A549 (cell line): ENCODE data around the gene PARM1. TPM values are rescaled to one million over a fixed set of nuclear protein-coding genes. Genes with fewer than 3 reads are reported as not detected.

Experiments used
- ATAC-seq, 2 experiments: fragments of 200-7000 bp in 1 of 2; fragments of >200 bp in 1 of 2; cut with Nextera tagmentation in 1 of 2; cut with Tn5 transposase in 1 of 2; 3 replicates each; pipeline versions ENCODE4 v1.8.0 to v1.9.1; 2018 to 2020; ENCODE audit warnings: mild to moderate bottlenecking in 1 of 2, moderate library complexity in 1 of 2
- CTCF ChIA-PET: fragments of 300-600 bp; sonication (Branson Sonifier 250); formaldehyde crosslinking; extraction: SDS; loops from one replicate; lab custom pipeline; 2021; ENCODE audit warnings: antibody characterized with exemption, inconsistent platforms; lab: Yijun Ruan, JAX
- POLR2A ChIA-PET: fragments of 350-600 bp; formaldehyde crosslinking; extraction: SDS; loops from one replicate; lab custom pipeline; 2021; ENCODE audit warnings: antibody characterized with exemption, inconsistent platforms; lab: Yijun Ruan, JAX
- DNase-seq, 2 experiments: peaks; one replicate each; pipeline versions ENCODE4 v3.0.0 to v3.0.0-alpha.2; 2011 to 2016; ENCODE audit warnings: low read depth in 1 of 2, low spot score in 1 of 2
- FAIRE-seq: peaks from 2 replicates; lab custom pipeline; 2011; peaks lifted over from hg19 to GRCh38; lab: Jason Lieb, UNC
- H3K27ac ChIP-seq, 2 experiments: fragments of >200 bp; sonication (Bioruptor Twin); formaldehyde crosslinking; 3 replicates each; pipeline ENCODE4 v1.5.1; 2016 to 2017
- H3K4me1 ChIP-seq: fragments of >200 bp; sonication (Bioruptor Twin); formaldehyde crosslinking; 3 replicates; pipeline ENCODE4 v1.6.1; 2016
- H3K4me2 ChIP-seq: fragments of >200 bp; sonication (Bioruptor Twin); formaldehyde crosslinking; 3 replicates; pipeline ENCODE4 v1.6.1; 2016
- H3K4me3 ChIP-seq: fragments of >200 bp; sonication (Bioruptor Twin); formaldehyde crosslinking; 3 replicates; pipeline ENCODE4 v1.5.1; 2016
- H3K9me3 ChIP-seq: fragments of >200 bp; sonication (Bioruptor Twin); formaldehyde crosslinking; 3 replicates; pipeline ENCODE4 v1.6.1; 2016
- CHD2 ChIP-seq: fragments of 150-350 bp; IDR thresholded peaks from 2 replicates; pipeline ENCODE4 v1.6.1; 2014; ENCODE audit warnings: low read length; ENCODE audit not compliant: partially characterized antibody
- CHD4 ChIP-seq: fragments of 200-600 bp; sonication (generic); IDR thresholded peaks from 2 replicates; pipeline ENCODE4 v1.6.1; 2016; ENCODE audit warnings: antibody characterized with exemption, mild to moderate bottlenecking, borderline replicate concordance
- CTCF ChIP-seq: fragments of >200 bp; sonication (Bioruptor Twin); formaldehyde crosslinking; IDR thresholded peaks from 3 replicates; pipeline ENCODE4 v1.5.1; 2016
- EHF ChIP-seq: fragments of 250-450 bp; sonication (Bioruptor Pico); IDR thresholded peaks from 2 replicates; pipeline ENCODE4 v1.5.0; 2020; ENCODE audit warnings: mild to moderate bottlenecking
- EP300 ChIP-seq, 2 experiments: fragments of >200 bp; sonication (Bioruptor Twin); formaldehyde crosslinking; IDR thresholded peaks; 2 replicates in 1 of 2; 3 replicates in 1 of 2; pipeline ENCODE4 v1.6.1; 2016 to 2017
- ESRRA ChIP-seq: fragments of 150-350 bp; IDR thresholded peaks from 2 replicates; pipeline ENCODE4 v1.6.1; 2014; ENCODE audit warnings: mild to moderate bottlenecking, low read length, borderline replicate concordance
- GATA3 ChIP-seq: IDR thresholded peaks from 2 replicates; pipeline ENCODE4 v1.6.1; 2012; ENCODE audit warnings: borderline replicate concordance
- HDAC2 ChIP-seq: fragments of 200-600 bp; sonication (generic); IDR thresholded peaks from 2 replicates; pipeline ENCODE4 v1.6.1; 2016
- HEYL ChIP-seq: fragments of 250-450 bp; sonication (Bioruptor Pico); IDR thresholded peaks from 2 replicates; pipeline ENCODE4 v1.8.0; 2021; ENCODE audit warnings: mild to moderate bottlenecking, moderate library complexity
- HOXA7 ChIP-seq: fragments of 250-450 bp; sonication (Bioruptor Pico); IDR thresholded peaks from 2 replicates; pipeline ENCODE4 v1.5.0; 2020; ENCODE audit warnings: mild to moderate bottlenecking, moderate library complexity
- HOXB5 ChIP-seq: fragments of 250-450 bp; sonication (Bioruptor Pico); IDR thresholded peaks from 2 replicates; pipeline ENCODE4 v1.5.0; 2020; ENCODE audit warnings: mild to moderate bottlenecking, moderate library complexity
- KDM1A ChIP-seq: fragments of 200-600 bp; sonication (generic); IDR thresholded peaks from 2 replicates; pipeline ENCODE4 v1.6.1; 2016; ENCODE audit warnings: low read depth, mild to moderate bottlenecking
- MAZ ChIP-seq: fragments of 150-350 bp; IDR thresholded peaks from 2 replicates; pipeline ENCODE4 v1.6.1; 2014; ENCODE audit warnings: antibody characterized with exemption, low read depth, low read length, borderline replicate concordance
- NFE2L2 ChIP-seq: fragments of 150-350 bp; conservative IDR thresholded peaks from 2 replicates; pipeline ENCODE4 v1.6.1; 2014; ENCODE audit warnings: low read length
- NPAS2 ChIP-seq: fragments of 250-450 bp; sonication (Bioruptor Pico); IDR thresholded peaks from 2 replicates; pipeline ENCODE4 v1.8.0; 2022; ENCODE audit warnings: mild to moderate bottlenecking, moderate library complexity, borderline replicate concordance
- POLR2A ChIP-seq: IDR thresholded peaks from 2 replicates; pipeline ENCODE4 v1.6.1; 2012; ENCODE audit warnings: mild to moderate bottlenecking, low read length
- POLR2AphosphoS2 ChIP-seq: conservative IDR thresholded peaks from 2 replicates; pipeline ENCODE4 v1.6.1; 2012; ENCODE audit warnings: low read length, improper control_type of control experiment, inconsistent platforms
- RAD21 ChIP-seq, 2 experiments: fragments of >200 bp in 1 of 2; sonication (Bioruptor Twin) in 1 of 2; formaldehyde crosslinking in 1 of 2; IDR thresholded peaks in 1 of 2; conservative IDR thresholded peaks in 1 of 2; 2 replicates in 1 of 2; 3 replicates in 1 of 2; pipeline ENCODE4 v1.6.1; 2012 to 2018; ENCODE audit warnings: inconsistent platforms in 1 of 2
- RARB ChIP-seq: fragments of 250-450 bp; sonication (Bioruptor Pico); IDR thresholded peaks from 2 replicates; pipeline ENCODE4 v1.8.0; 2021; ENCODE audit warnings: mild to moderate bottlenecking, moderate library complexity
- REST ChIP-seq: fragments of 200-600 bp; sonication (generic); IDR thresholded peaks from 2 replicates; pipeline ENCODE4 v1.6.1; 2016; ENCODE audit warnings: antibody characterized with exemption, mild to moderate bottlenecking, moderate library complexity
- RNF2 ChIP-seq: fragments of 200-600 bp; sonication (generic); IDR thresholded peaks from 2 replicates; pipeline ENCODE4 v1.6.1; 2016; ENCODE audit warnings: low read depth, mild to moderate bottlenecking, antibody characterized with exemption, moderate library complexity, borderline replicate concordance
- SMC3 ChIP-seq: fragments of >200 bp; sonication (Bioruptor Twin); formaldehyde crosslinking; IDR thresholded peaks from 3 replicates; pipeline ENCODE4 v1.6.1; 2018; ENCODE audit warnings: inconsistent platforms
- SREBF2 ChIP-seq: fragments of 450-650 bp; IDR thresholded peaks from 2 replicates; pipeline ENCODE4 v1.6.1; 2014; ENCODE audit warnings: mild to moderate bottlenecking, moderate library complexity
- TFCP2L1 ChIP-seq: fragments of 250-450 bp; sonication (Bioruptor Pico); IDR thresholded peaks from 2 replicates; pipeline ENCODE4 v1.5.0; 2021; ENCODE audit warnings: mild to moderate bottlenecking
- ZC3H11A ChIP-seq: fragments of 450-650 bp; IDR thresholded peaks from 2 replicates; pipeline ENCODE4 v1.6.1; 2014; ENCODE audit warnings: antibody characterized with exemption, mild to moderate bottlenecking
- ZNF302 ChIP-seq: fragments of 250-450 bp; sonication (Bioruptor Pico); IDR thresholded peaks from 2 replicates; pipeline ENCODE4 v1.9.0; 2021; ENCODE audit warnings: inconsistent platforms, mild to moderate bottlenecking, moderate library complexity
- ZSCAN20 ChIP-seq: fragments of 250-450 bp; sonication (Bioruptor Pico); IDR thresholded peaks from 2 replicates; pipeline ENCODE4 v1.8.0; 2022; ENCODE audit warnings: mild to moderate bottlenecking, moderate library complexity
- WGBS: methylation state at CpG from one replicate; pipeline ENCODE4 v1.1.6; 2017; ENCODE audit errors: missing lambda C conversion rate; 5-methylcytosine and 5-hydroxymethylcytosine counted together
- polyA plus RNA-seq, 4 experiments: library from polyadenylated mRNA; depleted of rRNA in 3 of 4; stranded (reverse); fragments of >200 nt; fragmentation: RNase III in 1 of 4; extraction: RNeasy Plus Mini Kit Qiagen cat#74134 plus additional on column Dnase treatment in 1 of 4; gene quantifications; 2 replicates in 3 of 4; 3 replicates in 1 of 4; pipeline ENCODE4 v1.2.3, GENCODE V29; 2011 to 2017
- TF ChIP-seq, protein P1 (sequence below): IDR thresholded peaks from 2 replicates; pipeline ENCODE4 v1.6.1; 2012
- TF ChIP-seq, protein P2 (sequence below): IDR thresholded peaks from 2 replicates; pipeline ENCODE4 v1.6.1; 2012; ENCODE audit warnings: low read depth, borderline replicate concordance

The PARM1 gene
- polyA plus RNA-seq, 2 of the 4 experiments (the other 2 are of a cell fraction) = 0.37 to 2.5 TPM

- no peak for DNase-seq
- ChIA-PET POLR2A (no interaction called here), CTCF (no interaction called here)
- FAIRE-seq = no peak
- no peak overlapping the region for H3K4me2 ChIP-seq
- ATAC-seq = no peak
- no peaks in the 10 kb centered on the region for H3K9me3 ChIP-seq
- TF ChIP-seq POLR2A (no peak), ZC3H11A (no peak), NPAS2 (CRISPR knock-in tag) (no peak), CTCF (no peak), EHF (CRISPR knock-in tag) (no peak), SMC3 (no peak), ESRRA (no peak), ZSCAN20 (CRISPR knock-in tag) (no peak), EP300 (IDR thresholded peaks at IDR 0.05) (no peak), NFE2L2 (no peak), RAD21 (conservative IDR thresholded peaks at IDR 0.05 in 1 of 2, IDR thresholded peaks at IDR 0.05 in 1 of 2) (no peak), HOXA7 (CRISPR knock-in tag) (no peak), RARB (CRISPR knock-in tag) (no peak), ZNF302 (CRISPR knock-in tag) (no peak), SREBF2 (no peak)
- TF ChIP-seq, protein P1, sequence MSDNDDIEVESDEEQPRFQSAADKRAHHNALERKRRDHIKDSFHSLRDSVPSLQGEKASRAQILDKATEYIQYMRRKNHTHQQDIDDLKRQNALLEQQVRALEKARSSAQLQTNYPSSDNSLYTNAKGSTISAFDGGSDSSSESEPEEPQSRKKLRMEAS = no peak
- 75% methylated on average over 1 of the region's 1 CpG for WGBS
- no peak overlapping the region for H3K4me3 ChIP-seq
- H3K4me1 ChIP-seq = no peaks in the 10 kb centered on the region
- H3K27ac ChIP-seq = no peak overlapping the region
Observed at GRCh38 chr4:75081561-75081960, 148.6 kb downstream of the PARM1 start.

- no peak for FAIRE-seq
Observed at GRCh38 chr4:75087416-75087815, 154.5 kb downstream of the PARM1 start.

GRCh38 chr4:75087865-75088264, 154.9 kb downstream of the PARM1 start:
- POLR2A ChIA-PET = no interaction called here
- TF ChIP-seq TFCP2L1 (CRISPR knock-in tag) = no peak
- TF ChIP-seq HDAC2 = no peak
- TF ChIP-seq REST = no peak
- TF ChIP-seq, protein P1 = no peak
- no peak for TF ChIP-seq KDM1A
- TF ChIP-seq NFE2L2 = no peak
- no peak for TF ChIP-seq POLR2AphosphoS2
- DNase-seq (no peak), FAIRE-seq (no peak), ATAC-seq (no peak)
- CTCF ChIA-PET = no interaction called here
- H3K9me3 ChIP-seq = no peaks in the 10 kb centered on the region
- WGBS = 27% methylated on average over 2 of the region's 2 CpGs
- H3K27ac ChIP-seq = no peak overlapping the region
- no peak overlapping the region for H3K4me2 ChIP-seq
- no peaks in the 10 kb centered on the region for H3K4me1 ChIP-seq
- H3K4me3 ChIP-seq = no peak overlapping the region

More at GRCh38 chr4:75087416-75087815, 154.5 kb downstream of the PARM1 start:
- ATAC-seq (no peak), DNase-seq (no peak)
- ChIA-PET POLR2A (no interaction called here), CTCF (no interaction called here)
- H3K27ac ChIP-seq = no peak overlapping the region
- H3K4me3 ChIP-seq = no peak overlapping the region
- no peaks in the 10 kb centered on the region for H3K4me1 ChIP-seq
- H3K4me2 ChIP-seq = no peak overlapping the region
- 42% methylated on average over 1 of the region's 1 CpG for WGBS
- no peak for TF ChIP-seq HEYL (CRISPR knock-in tag)
- no peak for TF ChIP-seq NPAS2 (CRISPR knock-in tag)
- no peak for TF ChIP-seq GATA3
- no peak for TF ChIP-seq CHD4
- TF ChIP-seq HOXB5 (CRISPR knock-in tag) = no peak
- no peak for TF ChIP-seq MAZ
- no peak for TF ChIP-seq RNF2
- TF ChIP-seq CHD2 = no peak
- TF ChIP-seq, protein P2, sequence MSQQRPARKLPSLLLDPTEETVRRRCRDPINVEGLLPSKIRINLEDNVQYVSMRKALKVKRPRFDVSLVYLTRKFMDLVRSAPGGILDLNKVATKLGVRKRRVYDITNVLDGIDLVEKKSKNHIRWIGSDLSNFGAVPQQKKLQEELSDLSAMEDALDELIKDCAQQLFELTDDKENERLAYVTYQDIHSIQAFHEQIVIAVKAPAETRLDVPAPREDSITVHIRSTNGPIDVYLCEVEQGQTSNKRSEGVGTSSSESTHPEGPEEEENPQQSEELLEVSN = no peak
- TF ChIP-seq, all 56 proteins: peak for 0
- H3K9me3 ChIP-seq = no peaks in the 10 kb centered on the region
